ENCODE data around the gene MSLN. TPM values are rescaled to one million over a fixed set of nuclear protein-coding genes. Genes with fewer than 3 reads are reported as not detected.

The MSLN gene
- total and polyA plus RNA-seq, 2 of the 8 experiments (the other 6 are each of a cell fraction or from before 2014, with no cell fraction given): 0.28 to 0.50 TPM

GRCh38 chr16:724188-725040, 36.1 kb upstream of the MSLN start:
- Histone ChIP-seq H3K4me2 (ENCODE audit: insufficient read depth in 1 of 2, low read depth in 2 of 2, low read length in 2 of 2) (no peak overlapping the region), H3K9ac (replicated peaks in 1 of 4; ENCODE audit: extremely low read depth in 1 of 4, low read depth in 3 of 4, low read length in 3 of 4) (no peak overlapping the region), H4K8ac (ENCODE audit: extremely low read depth, insufficient read depth, low read length) (no peak overlapping the region; the same call in 1 of the 2 replicates), H4K5ac (ENCODE audit: insufficient read length, low read depth, low read length) (no peak overlapping the region), H2AK5ac (ENCODE audit: low read depth, low read length) (no peak overlapping the region), H4K20me1 (replicated peaks in 1 of 2; ENCODE audit: control insufficient read depth in 1 of 2, insufficient read depth in 2 of 2, low read length in 2 of 2) (peaks cover 4 to 15% of the 10 kb centered on the region in 2 experiments), H2BK12ac (ENCODE audit: low read depth, low read length) (no peak overlapping the region), H3K4me3 (ENCODE audit: extremely low read depth in 1 of 4, insufficient read depth in 2 of 4, low read depth in 3 of 4, low read length in 4 of 4) (no peak overlapping the region), H3K56ac (replicated peaks; ENCODE audit: insufficient read length, low read depth, low read length) (no peak overlapping the region), H3K79me2 (ENCODE audit: control insufficient read depth in 1 of 2, insufficient read depth in 2 of 2, low read length in 2 of 2) (no peaks in the 10 kb centered on the region), H3K4ac (replicated peaks; ENCODE audit: insufficient read length, low read depth, low read length) (no peak overlapping the region), H3K36me3 (ENCODE audit: control insufficient read depth in 2 of 4, insufficient read depth in 4 of 4, low read length in 3 of 4) (peaks cover 0 to 6% (median 0%) of the 10 kb centered on the region in 4 experiments; a peak in 1 of 8 replicates), H2BK120ac (replicated peaks; ENCODE audit: low read depth, low read length) (no peak overlapping the region), H3K79me1 (ENCODE audit: low read depth, low read length) (no peaks in the 10 kb centered on the region), H2BK15ac (ENCODE audit: low read length) (no peak overlapping the region), H4K91ac (replicated peaks; ENCODE audit: insufficient read length, low read length) (no peak overlapping the region), H3K23me2 (ENCODE audit: low read depth, low read length) (peaks cover 28% of the 10 kb centered on the region; the same call in 1 of the 2 replicates), H3K4me1 (replicated peaks in 1 of 4; ENCODE audit: control insufficient read depth in 3 of 4, insufficient read depth in 4 of 4, low read length in 3 of 4) (peaks cover 0 to 21% (median 14%) of the 10 kb centered on the region in 4 experiments; a peak in 5 of 7 replicates), H3K14ac (ENCODE audit: insufficient read length) (no peak overlapping the region), H2BK5ac (ENCODE audit: low read depth, low read length) (no peak overlapping the region), H3K27me3 (replicated peaks in 1 of 4; ENCODE audit: control insufficient read depth in 3 of 4, extremely low read depth in 1 of 4, insufficient read depth in 3 of 4, low read length in 3 of 4) (peaks cover 0 to 16% (median 5%) of the 10 kb centered on the region in 4 experiments; a peak in 4 of 7 replicates), H3K27ac (ENCODE audit: low read depth, low read length) (no peak overlapping the region), H2AFZ (ENCODE audit: low read length) (no peak overlapping the region), H3K18ac (ENCODE audit: extremely low read depth, low read length) (no peak overlapping the region), H3K23ac (ENCODE audit: insufficient read length) (no peak overlapping the region), H2BK20ac (ENCODE audit: low read length) (no peak overlapping the region), H3K9me3 (ENCODE audit: insufficient read depth in 2 of 2, low read depth in 1 of 2, low read length in 1 of 2) (no peaks in the 10 kb centered on the region; a peak in 1 of 4 replicates)
- POLR2A ChIA-PET (ENCODE audit: partially characterized antibody): interaction anchor here (0.7 to 23.0 kb wide), 17 partner anchors 2 to 76 kb away, joined by 3 to 353 read pairs (median 7); partner anchors contain the start of genes ANTKMT, CCDC78, CHTF18 and CIAO3
- DNase-seq (ENCODE audit: low read depth in 1 of 2, low spot score in 2 of 2) (peak in 1 of 2 experiments; percentile 43), FAIRE-seq (no peak)
- no peak for TF ChIP-seq MAX (IDR thresholded peaks at IDR 0.05)
- no peak for TF ChIP-seq TEAD4 (IDR thresholded peaks at IDR 0.05; ENCODE audit: low read depth, low read length)
- TF ChIP-seq RXRA (IDR thresholded peaks at IDR 0.05; ENCODE audit: insufficient read depth, low read depth, low read length): no peak
- no peak for TF ChIP-seq GTF2F1 (IDR thresholded peaks at IDR 0.05; ENCODE audit: borderline replicate concordance, low read depth, low read length)
- no peak for TF ChIP-seq HDAC2 (IDR thresholded peaks at IDR 0.05; ENCODE audit: borderline replicate concordance in 1 of 2, low read depth in 2 of 2, low read length in 2 of 2)
- no peak for TF ChIP-seq CBX5 (IDR thresholded peaks at IDR 0.05; ENCODE audit: low read depth, low read length)
- TF ChIP-seq ZNF274 (IDR thresholded peaks at IDR 0.05; ENCODE audit: borderline replicate concordance, extremely low read depth, low read length): no peak
- TF ChIP-seq RFX5 (IDR thresholded peaks at IDR 0.05; ENCODE audit: borderline replicate concordance, low read depth, low read length): no peak
- 95% methylated on average over 21 of the region's 29 CpGs; no CpG with 5 or more reads in 1 of the 2 experiments for whole genome bisulfite sequencing, 2 experiments (ENCODE audit: extremely low coverage in 1 of 2, insufficient coverage in 1 of 2, insufficient read length in 1 of 2, insufficient replicate concordance in 2 of 2, low coverage in 1 of 2, low lambda C conversion rate in 2 of 2, missing lambda C conversion rate in 1 of 2)
- CTCF ChIA-PET (ENCODE audit: partially characterized antibody): interaction anchor here (0.5 to 35.8 kb wide), 4 partner anchors 7 to 76 kb away, joined by 3 to 977 read pairs (median 700); partner anchors contain the start of genes ANTKMT, CCDC78, CHTF18 and CIAO3
